H9 (cell line): ENCODE measurements around the gene TRABD2B. TPM values are rescaled to one million over a fixed set of nuclear protein-coding genes. Genes with fewer than 3 reads are reported as not detected.

Experiments used
- DNase-seq: peaks from one replicate; pipeline ENCODE4 v3.0.0-alpha.2; 2017
- H2AFZ ChIP-seq: one replicate; pipeline ENCODE4 v1.6.1; 2013; ENCODE audit warnings: mild to moderate bottlenecking, low read length, control low read depth, moderate library complexity
- H2AK5ac ChIP-seq: 2 replicates; pipeline ENCODE4 v1.6.1; 2013; ENCODE audit warnings: low read length, control low read depth, mixed read lengths; ENCODE audit not compliant: insufficient read length
- H2BK120ac ChIP-seq: one replicate; pipeline ENCODE4 v1.6.1; 2013; ENCODE audit warnings: low read depth, mild to moderate bottlenecking, low read length, control low read depth, inconsistent platforms; ENCODE audit not compliant: poor library complexity, severe bottlenecking
- H2BK12ac ChIP-seq: 2 replicates; pipeline ENCODE4 v1.6.1; 2013; ENCODE audit warnings: low read length, control low read depth, mixed read lengths, low read depth; ENCODE audit not compliant: insufficient read length
- H2BK15ac ChIP-seq: 2 replicates; pipeline ENCODE4 v1.6.1; 2013; ENCODE audit warnings: low read depth, low read length, control low read depth
- H2BK20ac ChIP-seq: one replicate; pipeline ENCODE4 v1.6.1; 2013; ENCODE audit warnings: low read depth, mild to moderate bottlenecking, low read length, control low read depth, inconsistent platforms; ENCODE audit not compliant: poor library complexity, severe bottlenecking
- H2BK5ac ChIP-seq: 2 replicates; pipeline ENCODE4 v1.6.1; 2013; ENCODE audit warnings: low read length, control low read depth, mixed read lengths; ENCODE audit not compliant: insufficient read length
- H3K14ac ChIP-seq: 2 replicates; pipeline ENCODE4 v1.6.1; 2013; ENCODE audit warnings: low read length, control low read depth; ENCODE audit not compliant: insufficient read depth
- H3K18ac ChIP-seq: 2 replicates; pipeline ENCODE4 v1.6.1; 2013; ENCODE audit warnings: low read depth, mild to moderate bottlenecking, mixed read lengths, low read length, control low read depth; ENCODE audit not compliant: insufficient read length
- H3K23ac ChIP-seq: 2 replicates; pipeline ENCODE4 v1.6.1; 2013; ENCODE audit warnings: low read length, control low read depth, mixed read lengths, low read depth; ENCODE audit not compliant: insufficient read length
- H3K23me2 ChIP-seq: 2 replicates; pipeline ENCODE4 v1.6.1; 2013; ENCODE audit warnings: low read depth, mild to moderate bottlenecking, mixed read lengths, low read length, control low read depth; ENCODE audit not compliant: insufficient read length, poor library complexity, severe bottlenecking
- H3K27ac ChIP-seq: 2 replicates; pipeline ENCODE4 v1.5.1; 2013; ENCODE audit warnings: low read length, control low read depth, mixed read lengths, low read depth; ENCODE audit not compliant: insufficient read length
- H3K27me3 ChIP-seq: 2 replicates; pipeline ENCODE4 v1.6.1; 2013; ENCODE audit warnings: low read length, control low read depth, inconsistent platforms; ENCODE audit not compliant: insufficient read depth
- H3K4ac ChIP-seq: 2 replicates; pipeline ENCODE4 v1.6.1; 2013; ENCODE audit warnings: low read depth, mild to moderate bottlenecking, control low read depth, inconsistent platforms, low read length, moderate library complexity
- H3K4me1 ChIP-seq: 2 replicates; pipeline ENCODE4 v1.6.1; 2013; ENCODE audit warnings: low read length, control low read depth, inconsistent platforms; ENCODE audit not compliant: insufficient read depth
- H3K4me2 ChIP-seq: 2 replicates; pipeline ENCODE4 v1.6.1; 2013; ENCODE audit warnings: low read length, control low read depth, mixed read lengths; ENCODE audit not compliant: insufficient read length, insufficient read depth
- H3K56ac ChIP-seq: 2 replicates; pipeline ENCODE4 v1.6.1; 2013; ENCODE audit warnings: low read depth, mild to moderate bottlenecking, mixed read lengths, low read length, control low read depth; ENCODE audit not compliant: insufficient read length
- H3K79me1 ChIP-seq: 2 replicates; pipeline ENCODE4 v1.6.1; 2013; ENCODE audit warnings: low read depth, mild to moderate bottlenecking, moderate library complexity, low read length, control low read depth, inconsistent platforms; ENCODE audit not compliant: insufficient read depth, poor library complexity, severe bottlenecking
- H3K79me2 ChIP-seq: 2 replicates; pipeline ENCODE4 v1.6.1; 2013; ENCODE audit warnings: low read length, control low read depth, inconsistent platforms; ENCODE audit not compliant: insufficient read depth
- H3K9ac ChIP-seq: 2 replicates; pipeline ENCODE4 v1.6.1; 2013; ENCODE audit warnings: low read length, control low read depth, mixed read lengths; ENCODE audit not compliant: insufficient read length; ENCODE audit errors: extremely low read depth
- H3K9me3 ChIP-seq: one replicate; pipeline ENCODE4 v1.6.1; 2013; ENCODE audit warnings: low read depth, low read length, inconsistent platforms; ENCODE audit not compliant: control insufficient read depth
- H3T11ph ChIP-seq: one replicate; pipeline ENCODE4 v1.6.1; 2013; ENCODE audit warnings: mild to moderate bottlenecking, low read length, control low read depth, inconsistent platforms
- H4K20me1 ChIP-seq: one replicate; pipeline ENCODE4 v1.6.1; 2013; ENCODE audit not compliant: control insufficient read depth, insufficient read length, insufficient read depth
- H4K5ac ChIP-seq: 2 replicates; pipeline ENCODE4 v1.6.1; 2013; ENCODE audit warnings: low read depth, mild to moderate bottlenecking, mixed read lengths, low read length, control low read depth; ENCODE audit not compliant: insufficient read length
- H4K8ac ChIP-seq: replicated peaks from 2 replicates; pipeline ENCODE4 v1.6.1; 2013; ENCODE audit warnings: low read length, control low read depth, mixed read lengths, low read depth; ENCODE audit not compliant: insufficient read length
- H4K91ac ChIP-seq: 2 replicates; pipeline ENCODE4 v1.6.1; 2013; ENCODE audit warnings: low read depth, mild to moderate bottlenecking, moderate library complexity, mixed read lengths, low read length, control low read depth; ENCODE audit not compliant: insufficient read length
- H3K27ac Mint-ChIP-seq, 3 experiments: 2 replicates in 2 of 3; 3 replicates in 1 of 3; pipeline ENCODE4 v1.8.0; 2020 to 2021; ENCODE audit warnings: mixed read lengths in 3 of 3, mild to moderate bottlenecking in 1 of 3, moderate library complexity in 1 of 3
- H3K27me3 Mint-ChIP-seq: 2 replicates; pipeline ENCODE4 v1.8.0; 2021; ENCODE audit warnings: low read depth, mild to moderate bottlenecking, moderate library complexity, mixed read lengths
- H3K36me3 Mint-ChIP-seq, 3 experiments: 2 replicates in 2 of 3; 3 replicates in 1 of 3; pipeline ENCODE4 v1.8.0; 2020 to 2021; ENCODE audit warnings: low read depth in 3 of 3, mixed read lengths in 3 of 3; ENCODE audit not compliant: insufficient read depth in 1 of 3
- H3K4me1 Mint-ChIP-seq, 2 experiments: 2 replicates each; pipeline ENCODE4 v1.8.0; 2020; ENCODE audit warnings: mixed read lengths in 2 of 2
- H3K4me3 Mint-ChIP-seq, 2 experiments: 2 replicates in 1 of 2; 3 replicates in 1 of 2; pipeline ENCODE4 v1.8.0; 2020 to 2021; ENCODE audit warnings: mild to moderate bottlenecking in 2 of 2, mixed read lengths in 2 of 2, moderate library complexity in 1 of 2
- H3K9me3 Mint-ChIP-seq, 2 experiments: 2 replicates in 1 of 2; 3 replicates in 1 of 2; pipeline ENCODE4 v1.8.0; 2020; ENCODE audit warnings: mild to moderate bottlenecking in 2 of 2, mixed read lengths in 2 of 2, moderate library complexity in 1 of 2
- CTCF ChIP-seq: fragments of 200-600 bp; sonication (generic); conservative IDR thresholded peaks from 3 replicates; pipeline ENCODE4 v1.8.0; 2021; ENCODE audit warnings: antibody characterized with exemption, mild to moderate bottlenecking
- WGBS: extraction: QIAGEN DNeasy Blood & Tissue Kit; methylation state at CpG from one replicate; pipeline ENCODE4 v1.1.7; 2013; ENCODE audit warnings: missing lambda C conversion rate, low lambda C conversion rate, mixed read lengths; ENCODE audit not compliant: insufficient read length; ENCODE audit errors: extremely low coverage; 5-methylcytosine and 5-hydroxymethylcytosine counted together
- total RNA-seq: library from RNA; stranded (reverse); gene quantifications from 2 replicates; pipeline ENCODE4 v1.2.1, GENCODE V29; 2021

TRABD2B gene
- total RNA-seq, 1 experiment from 2014 or later: 2.3 TPM

- no peak for TF ChIP-seq CTCF
- H3K4me3 Mint-ChIP-seq: no peak overlapping the region
- H4K5ac ChIP-seq: no peak overlapping the region
- no peaks in the 10 kb centered on the region for H3K27me3 ChIP-seq
- H3K18ac ChIP-seq: no peak overlapping the region
- H3K9me3 ChIP-seq: no peaks in the 10 kb centered on the region
- H3K27ac Mint-ChIP-seq: no peak overlapping the region
- H3K56ac ChIP-seq: no peak overlapping the region
- WGBS: no CpG with 5 or more reads among the region's 8 CpGs
- peaks cover 6 to 7% of the 10 kb centered on the region in 2 experiments; a peak in 4 of 5 replicates for H3K9me3 Mint-ChIP-seq
- H2BK5ac ChIP-seq: no peak overlapping the region
- H3K27ac ChIP-seq: no peak overlapping the region
- H3K23ac ChIP-seq: no peak overlapping the region
- no peak overlapping the region for H3K4me2 ChIP-seq
- H3K9ac ChIP-seq: no peak overlapping the region
- no peak overlapping the region for H4K91ac ChIP-seq
- H3T11ph ChIP-seq: no peak overlapping the region
- no peak overlapping the region for H4K8ac ChIP-seq
- H3K27me3 Mint-ChIP-seq: peaks cover 38% of the 10 kb centered on the region
- H3K79me1 ChIP-seq: no peaks in the 10 kb centered on the region
- no peak overlapping the region for H2BK20ac ChIP-seq
- H2AFZ ChIP-seq: no peak overlapping the region
- no peaks in the 10 kb centered on the region for H3K4me1 ChIP-seq
- no peak overlapping the region for H2BK12ac ChIP-seq
- no peak overlapping the region for H3K4ac ChIP-seq
- H3K79me2 ChIP-seq: no peaks in the 10 kb centered on the region
- no peak overlapping the region for H3K14ac ChIP-seq
- H2AK5ac ChIP-seq: no peak overlapping the region
- no peaks in the 10 kb centered on the region for H4K20me1 ChIP-seq
- no peak for DNase-seq
- H3K23me2 ChIP-seq: no peaks in the 10 kb centered on the region
- H3K36me3 Mint-ChIP-seq: peaks cover 0 to 1% (median 0%) of the 10 kb centered on the region in 3 experiments; a peak in 1 of 7 replicates
- H2BK15ac ChIP-seq: no peak overlapping the region
- H3K4me1 Mint-ChIP-seq: no peaks in the 10 kb centered on the region
- H2BK120ac ChIP-seq: no peak overlapping the region
Observed at GRCh38 chr1:47745715-47746609, 251.2 kb downstream of the TRABD2B start.
